Stimulated activated CD8-positive, alpha-beta memory T cell treated with anti-CD3 and anti-CD28 coated beads, Interleukin-7, amount 100 ng/mL, for 4 hours (primary cell): ENCODE data around the gene CFAP54.
A peak's percentile ranks its signal among the peaks of the same experiment; 100 is the strongest.
"Not testable (repeated sequence)": the region's sequence is repeated elsewhere in the genome, so short reads cannot be mapped to it uniquely, and the experiment has no call there.

Experiments
- DNase-seq, 2 donors: peaks; one replicate each; pipeline ENCODE4 v3.0.0-alpha.2; 2020; ENCODE audit warnings: low read depth in 2 of 2

Gene CFAP54

GRCh38 chr12:96474206-96474605 is 15.2 kb upstream of the CFAP54 start:
- no peak for DNase-seq

- DNase-seq, result no peak
Measured at GRCh38 chr12:96478011-96478410, 11.4 kb upstream of the CFAP54 start.

GRCh38 chr12:96482086-96482485 is 7.3 kb upstream of the CFAP54 start:
- no peak for DNase-seq

DNA sequence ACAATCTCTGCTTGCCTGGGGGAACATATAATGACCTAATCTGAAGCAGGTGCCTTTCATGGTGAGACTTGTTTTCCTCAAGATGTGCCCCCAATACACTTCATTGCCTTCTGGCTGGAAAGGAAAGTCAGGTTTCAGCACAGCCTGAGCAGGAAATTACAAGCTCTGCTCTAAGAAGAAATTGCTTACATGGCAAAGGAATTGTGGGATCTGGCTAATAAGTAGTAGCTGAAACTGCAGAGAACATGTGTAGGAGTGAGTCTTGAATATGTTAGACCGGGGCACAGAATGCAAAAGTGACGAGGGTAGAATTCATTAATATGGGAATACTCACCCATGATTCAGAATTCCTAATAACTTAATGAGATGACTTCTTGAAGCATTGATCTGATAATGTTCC is 6.3 kb upstream of the CFAP54 start:
- no peak for DNase-seq

- DNase-seq, result no peak
Measured at GRCh38 chr12:96486751-96487613, 2.4 kb upstream of the CFAP54 start.

GRCh38 chr12:96487634-96488033 is 1.7 kb upstream of the CFAP54 start:
- DNase-seq, result no peak

DNA sequence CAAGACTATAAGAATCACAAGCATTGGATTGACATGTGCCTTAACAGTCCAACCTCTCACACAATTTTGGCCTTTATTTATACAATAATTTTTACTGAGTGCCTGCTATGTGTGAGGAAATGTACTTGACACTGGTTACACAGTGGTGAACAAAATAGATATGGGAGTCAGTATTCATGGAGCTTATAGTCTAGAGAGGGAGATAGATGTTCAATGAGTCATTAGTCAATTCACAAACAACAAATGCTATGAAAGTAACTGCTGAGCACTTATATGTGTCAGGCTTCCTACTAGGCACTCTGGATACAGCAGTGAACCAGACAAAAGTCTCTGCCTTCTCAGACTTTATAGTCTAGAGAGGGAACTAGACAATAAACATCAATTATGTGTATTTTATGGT is 3.7 kb downstream of the CFAP54 start:
- DNase-seq, result no peak

- not testable (repeated sequence) for DNase-seq
Measured at GRCh38 chr12:96494154-96494553, 4.8 kb downstream of the CFAP54 start.

DNA sequence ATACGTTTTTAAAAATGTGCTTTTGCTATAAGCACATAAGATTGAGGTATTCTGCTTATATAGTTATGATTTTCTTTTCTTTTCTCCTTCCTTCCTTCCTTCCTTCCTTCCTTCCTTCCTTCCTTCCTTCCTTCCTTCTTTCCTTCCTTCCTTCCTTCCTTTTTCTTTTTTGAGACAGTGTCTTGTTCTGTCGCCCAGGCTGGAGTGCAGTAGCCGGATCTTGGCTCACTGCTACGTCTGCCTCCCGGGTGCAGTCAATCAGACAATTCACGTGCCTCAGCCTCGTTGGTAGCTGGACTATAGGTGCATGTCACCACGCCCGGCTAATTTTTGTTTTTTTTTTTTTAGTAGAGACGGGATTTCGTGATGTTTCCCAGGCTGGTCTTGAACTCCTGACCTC is 5.8 kb downstream of the CFAP54 start:
- no peak for DNase-seq

- no peak for DNase-seq
Measured at GRCh38 chr12:96495841-96496545, 6.6 kb downstream of the CFAP54 start.

DNA sequence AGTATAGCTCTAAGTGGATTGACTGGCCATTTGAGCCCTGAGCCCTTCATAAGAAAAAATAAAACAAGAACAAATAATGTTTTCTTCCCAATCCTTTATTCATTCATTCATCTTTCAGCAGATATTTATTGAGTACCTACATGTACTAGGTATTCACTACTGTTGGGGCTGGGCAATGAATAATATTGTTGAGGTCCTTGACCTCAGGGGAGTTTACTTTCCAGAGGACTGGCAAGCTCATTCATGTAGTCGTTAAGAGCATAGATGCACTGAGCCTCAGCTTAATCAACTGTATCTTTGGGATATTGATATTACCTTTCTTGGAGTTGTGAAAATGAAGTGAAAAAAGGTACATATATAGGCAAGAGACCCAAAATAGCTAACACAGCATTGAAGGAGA is 7.6 kb downstream of the CFAP54 start:
- no peak for DNase-seq

DNA sequence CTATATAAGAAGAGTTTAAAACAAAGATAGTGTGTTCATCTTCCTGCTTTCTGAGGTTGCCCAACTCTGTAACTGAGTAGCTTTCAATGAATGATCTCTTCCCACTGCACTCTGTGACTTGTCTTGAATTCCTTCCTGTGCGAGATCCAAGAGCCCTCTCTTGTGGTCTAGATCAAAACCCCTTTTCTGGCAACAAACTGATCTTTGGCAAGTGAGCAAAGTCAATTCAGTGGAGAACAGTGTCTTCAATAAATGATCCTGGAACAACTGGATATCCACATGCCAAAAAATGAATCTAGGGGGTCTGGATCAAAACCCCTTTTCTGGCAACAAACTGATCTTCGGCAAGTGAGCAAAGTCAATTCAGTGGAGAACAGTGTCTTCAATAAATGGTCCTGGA is 8.5 kb downstream of the CFAP54 start:
- DNase-seq, result no peak

GRCh38 chr12:96500693-96501092 is 11.3 kb downstream of the CFAP54 start:
- DNase-seq, result no peak

- peak; percentile 14 to 22 for DNase-seq
Measured at GRCh38 chr12:96501133-96501761, 11.9 kb downstream of the CFAP54 start.

DNA sequence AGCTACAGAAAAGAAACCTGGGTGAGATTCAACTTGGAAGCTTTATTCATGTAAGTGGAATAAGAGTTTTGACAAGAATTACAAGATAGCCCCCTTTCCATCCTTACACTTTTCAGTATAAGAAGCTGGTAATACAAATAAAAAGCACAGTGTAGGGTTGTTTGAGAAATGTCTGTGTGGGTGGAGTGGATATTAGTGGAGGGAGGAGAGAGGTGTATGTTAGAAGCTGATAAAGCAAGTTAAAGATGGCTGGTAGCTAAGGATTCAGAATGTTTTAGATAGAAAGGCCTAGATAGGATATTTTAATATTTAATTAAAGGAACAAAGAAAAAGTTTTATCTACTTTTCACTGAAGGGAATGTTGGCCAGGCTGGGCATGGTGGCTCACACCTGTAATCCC is 12.5 kb downstream of the CFAP54 start:
- no peak for DNase-seq

DNA sequence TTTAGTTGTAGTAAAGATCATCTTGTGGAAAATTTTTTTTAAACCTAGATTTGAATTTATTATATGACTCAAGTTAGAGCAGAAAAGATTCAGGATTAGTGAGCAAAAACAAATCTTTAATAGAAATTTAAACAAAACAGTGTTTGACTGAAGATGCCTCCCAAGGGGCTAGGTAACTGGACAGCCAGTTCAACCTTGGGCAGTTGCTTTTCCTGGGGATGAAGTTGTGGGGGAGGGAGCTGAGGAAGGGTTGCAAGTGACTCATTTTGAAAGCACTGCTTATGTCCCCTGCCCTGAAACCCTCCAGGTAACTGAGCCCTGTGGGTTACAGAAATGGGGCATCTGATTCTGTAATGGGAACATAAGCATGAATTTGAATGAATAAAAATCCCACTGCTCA is 13.1 kb downstream of the CFAP54 start:
- DNase-seq, result no peak

DNA sequence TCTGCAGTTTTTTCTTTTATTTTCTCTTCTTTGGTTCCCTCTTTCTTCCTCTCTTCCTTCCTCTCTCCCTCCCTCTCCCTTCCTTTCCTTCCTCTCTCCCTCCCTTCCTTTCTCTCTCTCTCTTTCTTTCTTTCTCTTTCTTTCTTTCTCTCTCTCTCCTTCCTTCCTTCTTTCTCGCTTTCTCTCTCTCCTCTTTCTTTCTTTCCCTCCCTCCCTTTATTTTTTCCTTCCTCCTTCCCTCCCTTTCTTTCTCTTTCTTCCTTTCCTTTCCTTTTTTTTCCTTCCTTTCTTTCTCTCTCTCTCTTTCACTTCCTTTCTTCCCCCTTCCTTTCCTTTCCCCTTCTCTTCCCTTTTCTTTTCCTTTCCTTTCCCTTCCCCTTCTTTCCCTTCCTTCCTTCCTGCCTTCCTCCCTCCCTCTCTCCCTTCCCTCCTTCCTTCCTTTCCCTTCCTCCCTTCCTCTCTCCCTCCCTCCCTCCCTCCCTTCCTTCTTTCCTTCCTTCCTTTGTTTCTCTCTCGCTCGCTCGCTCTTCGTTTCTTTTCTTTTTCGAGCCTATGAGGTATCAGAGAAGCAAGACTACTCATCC is 13.7 kb downstream of the CFAP54 start:
- DNase-seq, result no peak

DNA sequence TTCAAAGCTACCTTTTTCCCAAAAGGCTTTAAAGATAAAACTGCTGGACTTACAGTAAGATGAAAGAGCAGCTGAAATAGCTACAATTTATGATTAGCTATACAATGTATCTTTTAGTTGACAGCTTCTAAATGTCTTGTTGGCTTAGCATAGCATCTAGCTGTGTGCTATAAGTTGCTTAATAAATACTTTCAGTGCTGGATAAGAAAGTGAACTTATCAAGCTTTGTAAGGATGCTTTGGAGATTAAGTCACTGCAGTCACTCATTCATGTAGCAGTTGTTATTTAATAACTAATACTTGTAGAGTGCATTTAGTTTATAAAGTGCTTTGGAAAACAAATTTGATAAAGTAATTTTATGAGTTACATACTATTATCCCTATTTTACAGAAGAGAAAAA is 14.6 kb downstream of the CFAP54 start:
- no peak for DNase-seq

GRCh38 chr12:96506776-96507175 is 17.4 kb downstream of the CFAP54 start:
- no peak for DNase-seq

GRCh38 chr12:96510306-96510764 is 21.0 kb downstream of the CFAP54 start:
- DNase-seq, result no peak

GRCh38 chr12:96513166-96513565 is 23.8 kb downstream of the CFAP54 start:
- no peak for DNase-seq

- no peak for DNase-seq
Measured at GRCh38 chr12:96513681-96514080, 24.3 kb downstream of the CFAP54 start.
